Body of pancreas (tissue), 4 donors: ENCODE measurements around the gene PAOX. TPM values are rescaled to one million over a fixed set of nuclear protein-coding genes. Genes with fewer than 3 reads are reported as not detected.
A peak's percentile ranks its signal among the peaks of the same experiment; 100 is the strongest.
"Not testable (repeated sequence)": the region's sequence is repeated elsewhere in the genome, so short reads cannot be mapped to it uniquely, and the experiment has no call there.

Experiments used
- ATAC-seq: fragments of 150-250 bp; one replicate; pipeline ENCODE4 v1.9.1; 2016
- DNase-seq, 4 donors: peaks; one replicate each; pipeline ENCODE4 v3.0.0-alpha.2; 2019
- H3K27ac ChIP-seq, 4 donors: fragments of 200-600 bp; sonication (generic); 1 replicate in 3 of 4; 2 replicates in 1 of 4; pipeline versions ENCODE4 v1.5.1 to v1.6.1; 2016 to 2019; ENCODE audit warnings: mild to moderate bottlenecking in 1 of 4, mixed read lengths in 1 of 4, moderate library complexity in 1 of 4
- H3K27me3 ChIP-seq, 2 donors: fragments of 200-600 bp; sonication (generic); one replicate each; pipeline ENCODE4 v1.6.0; 2016; ENCODE audit warnings: mild to moderate bottlenecking in 1 of 2
- H3K36me3 ChIP-seq, 2 donors: fragments of 200-600 bp; sonication (generic); replicated peaks in 1 of 2; 2 replicates each; pipeline ENCODE4 v1.5.1; 2016; ENCODE audit warnings: low read depth in 2 of 2; ENCODE audit not compliant: insufficient read depth in 1 of 2
- H3K4me1 ChIP-seq: fragments of 200-600 bp; sonication (generic); one replicate; pipeline ENCODE4 v1.6.0; 2016
- H3K4me3 ChIP-seq, 2 donors: fragments of 200-600 bp; sonication (generic); 1 replicate in 1 of 2; 2 replicates in 1 of 2; pipeline ENCODE4 v1.5.1; 2016 to 2019
- H3K9me3 ChIP-seq, 3 donors: fragments of 200-600 bp; sonication (generic); 1 replicate in 2 of 3; 2 replicates in 1 of 3; pipeline ENCODE4 v1.5.1; 2016
- CTCF ChIP-seq, 7 experiments: fragments of 450-650 bp in 4 of 7; fragments of 200-600 bp in 3 of 7; sonication (generic) in 3 of 7; IDR thresholded peaks; one replicate each; pipeline ENCODE4 v1.5.1; 2016 to 2019; ENCODE audit warnings: antibody characterized with exemption in 7 of 7
- POLR2A ChIP-seq, 3 donors: fragments of 450-650 bp; IDR thresholded peaks; one replicate each; pipeline ENCODE4 v1.6.1; 2016; ENCODE audit warnings: antibody characterized with exemption in 3 of 3, mild to moderate bottlenecking in 2 of 3
- WGBS, 2 donors: methylation state at CpG; one replicate each; pipeline ENCODE4 v1.1.5; 2017; 5-methylcytosine and 5-hydroxymethylcytosine counted together
- intact Hi-C: fragments of 100-400 bp; cut with DNase I; formaldehyde crosslinking; loops from one replicate; pipeline ENCODE4 v1.15.1; 2023
- total RNA-seq, 2 donors: library from RNA; depleted of rRNA; stranded (reverse); fragments of >200 nt; gene quantifications; one replicate each; pipeline ENCODE4 v1.1.0, GENCODE V29; 2016

The PAOX gene
- total RNA-seq, 2 donors from 2014 or later = 8.3 to 9.6 TPM

GRCh38 chr10:133381036-133381435 is 2.0 kb downstream of the PAOX start:
- DNase-seq (no peak), ATAC-seq (no peak)
- no peak overlapping the region for H3K4me3 ChIP-seq
- WGBS, 2 donors = 73 to 77% methylated on average over 5 to 7 of the region's 8 CpGs
- peaks cover 19% of the 10 kb centered on the region for H3K4me1 ChIP-seq
- no peak overlapping the region for H3K27ac ChIP-seq
- no peaks in the 10 kb centered on the region for H3K27me3 ChIP-seq
- TF ChIP-seq CTCF (IDR thresholded peaks at IDR 0.05) = no peak
- TF ChIP-seq POLR2A (IDR thresholded peaks at IDR 0.05) = no peak
- intact Hi-C loops = no loop called here
- H3K36me3 ChIP-seq = no peaks in the 10 kb centered on the region
- no peaks in the 10 kb centered on the region for H3K9me3 ChIP-seq

DNA sequence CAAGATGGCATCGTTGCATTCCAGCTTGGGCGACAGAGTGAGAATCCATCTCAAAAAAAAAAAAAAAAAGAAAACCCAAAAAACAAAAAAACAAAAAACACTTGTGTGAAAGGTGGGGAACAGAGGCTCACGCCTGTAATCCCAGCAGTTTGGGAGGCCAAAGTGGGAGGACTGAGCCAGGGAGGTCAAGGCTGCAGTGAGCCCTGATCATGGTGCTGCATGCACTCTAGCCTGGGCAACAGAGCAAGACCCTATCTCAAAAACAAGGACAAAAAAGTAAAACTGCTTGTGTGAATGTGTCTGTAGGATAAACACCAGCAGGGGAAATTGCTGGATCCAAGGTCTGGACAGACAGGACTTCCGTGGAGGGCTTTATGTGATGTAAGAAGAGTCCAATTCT is 4.5 kb downstream of the PAOX start:
- 95 to 97% methylated on average over 4 of the region's 4 CpGs for WGBS, 2 donors
- intact Hi-C loops = no loop called here

DNA sequence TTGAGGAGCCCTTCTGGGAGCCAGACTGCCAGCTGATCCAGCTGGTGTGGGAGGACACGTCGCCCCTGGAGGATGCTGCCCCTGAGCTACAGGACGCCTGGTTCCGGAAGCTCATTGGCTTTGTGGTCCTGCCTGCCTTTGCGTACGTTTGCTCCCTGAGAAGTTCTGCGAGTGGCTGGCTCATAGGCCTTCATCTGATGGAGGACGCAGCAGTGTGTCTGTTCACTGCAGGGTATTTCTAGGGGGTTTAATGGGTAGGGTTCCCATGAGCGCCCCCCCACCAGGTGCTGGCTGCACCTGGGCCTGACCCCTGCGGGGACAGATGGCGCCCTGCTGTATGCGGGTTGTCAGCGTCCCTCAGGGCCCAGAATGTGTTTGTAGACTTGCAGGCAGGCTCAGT is 5.0 kb downstream of the PAOX start:
- no peak overlapping the region for H3K27ac ChIP-seq
- no peak overlapping the region for H3K4me3 ChIP-seq
- H3K27me3 ChIP-seq = no peaks in the 10 kb centered on the region
- peaks cover 7% of the 10 kb centered on the region for H3K4me1 ChIP-seq
- 87 to 92% methylated on average over 3 to 13 of the region's 13 CpGs for WGBS, 2 donors
- no peak for ATAC-seq
- DNase-seq = no peak
- intact Hi-C loops = no loop called here
- TF ChIP-seq CTCF (IDR thresholded peaks at IDR 0.05) (no peak), POLR2A (IDR thresholded peaks at IDR 0.05) (no peak)
- no peaks in the 10 kb centered on the region for H3K9me3 ChIP-seq
- H3K36me3 ChIP-seq = no peaks in the 10 kb centered on the region

More for the DNA sequence above, 4.5 kb downstream of the PAOX start:
- Histone ChIP-seq H3K36me3 (no peaks in the 10 kb centered on the region), H3K9me3 (no peaks in the 10 kb centered on the region), H3K27me3 (no peaks in the 10 kb centered on the region), H3K4me3 (no peak overlapping the region), H3K27ac (no peak overlapping the region), H3K4me1 (peaks cover 8% of the 10 kb centered on the region)
- ATAC-seq (no peak), DNase-seq (no peak)
- TF ChIP-seq POLR2A (IDR thresholded peaks at IDR 0.05) (no peak), CTCF (IDR thresholded peaks at IDR 0.05) (no peak)

DNA sequence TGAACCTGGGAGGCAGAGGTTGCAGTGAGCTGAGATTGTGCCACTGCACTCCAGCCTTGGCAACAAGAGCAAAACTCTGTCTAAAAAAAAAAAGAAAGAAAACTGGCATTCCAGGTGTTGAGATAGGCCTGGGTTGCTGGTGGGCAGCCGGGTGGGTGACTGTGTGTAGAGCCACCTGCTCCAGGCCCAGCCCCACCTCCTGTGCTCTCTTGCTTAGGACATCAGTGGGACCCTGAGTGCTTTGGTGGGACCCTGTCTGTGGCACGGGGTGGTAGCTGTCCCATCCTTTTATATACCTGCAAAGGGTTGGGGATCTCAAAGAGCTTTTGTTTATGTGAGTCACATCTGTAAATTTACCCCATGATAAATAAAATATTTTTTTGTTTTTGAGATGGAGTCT is 6.2 kb downstream of the PAOX start:
- TF ChIP-seq CTCF (IDR thresholded peaks at IDR 0.05) = no peak
- no peak for TF ChIP-seq POLR2A (IDR thresholded peaks at IDR 0.05)
- H3K4me3 ChIP-seq = no peak overlapping the region
- H3K27me3 ChIP-seq = no peaks in the 10 kb centered on the region
- DNase-seq (no peak), ATAC-seq (no peak)
- H3K4me1 ChIP-seq = no peaks in the 10 kb centered on the region
- intact Hi-C loops = no loop called here
- H3K36me3 ChIP-seq = no peaks in the 10 kb centered on the region
- WGBS, 2 donors = 87 to 97% methylated on average over 2 of the region's 2 CpGs
- no peak overlapping the region for H3K27ac ChIP-seq
- no peaks in the 10 kb centered on the region for H3K9me3 ChIP-seq

DNA sequence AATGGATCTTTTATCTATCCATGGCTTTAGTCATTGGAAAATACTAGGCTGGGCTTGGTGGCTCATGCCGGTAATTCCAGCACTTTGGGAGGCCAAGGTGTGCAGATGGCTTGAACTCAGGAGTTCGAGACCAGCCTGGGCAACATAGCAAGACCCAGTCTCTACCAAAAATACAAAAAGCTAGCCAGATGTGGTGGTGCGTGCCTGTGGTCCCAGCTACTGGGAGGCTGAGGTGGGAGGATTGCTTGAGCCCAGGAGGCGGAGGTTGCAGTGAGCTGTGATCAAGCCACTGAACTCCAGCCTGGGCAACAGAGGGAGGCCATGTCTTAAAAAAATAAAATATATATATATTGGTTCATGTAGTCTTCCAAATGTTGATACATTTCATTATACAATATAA is 7.9 kb downstream of the PAOX start:
- H3K4me3 ChIP-seq, H3K36me3 ChIP-seq, H3K4me1 ChIP-seq, ATAC-seq, intact Hi-C loops, H3K9me3 ChIP-seq, H3K27me3 ChIP-seq, H3K27ac ChIP-seq: not testable (repeated sequence)
- DNase-seq = peak in 1 of 4 donors; percentile 2
- 97 to 98% methylated on average over 4 of the region's 4 CpGs for WGBS, 2 donors
